Chondrocyte (in vitro differentiated cells): ENCODE data around the gene RPL13A. TPM values are rescaled to one million over a fixed set of nuclear protein-coding genes. Genes with fewer than 3 reads are reported as not detected.

ENCODE experiments used
- DNase-seq: peaks from one replicate; pipeline ENCODE4 v3.0.0; 2021; ENCODE audit warnings: mixed read lengths, low spot score
- H3K27ac Mint-ChIP-seq: one replicate; pipeline ENCODE4 v1.8.0; 2021; ENCODE audit warnings: mild to moderate bottlenecking, moderate library complexity, mixed read lengths; ENCODE audit not compliant: unreplicated experiment
- H3K27me3 Mint-ChIP-seq: 2 replicates; pipeline ENCODE4 v1.8.0; 2021; ENCODE audit warnings: low read depth, mixed read lengths
- H3K36me3 Mint-ChIP-seq: 2 replicates; pipeline ENCODE4 v1.8.0; 2021; ENCODE audit warnings: low read depth, mixed read lengths
- H3K4me1 Mint-ChIP-seq: 2 replicates; pipeline ENCODE4 v1.8.0; 2021; ENCODE audit warnings: low read depth, mild to moderate bottlenecking, mixed read lengths
- H3K4me3 Mint-ChIP-seq: one replicate; pipeline ENCODE4 v1.8.0; 2021; ENCODE audit warnings: mild to moderate bottlenecking, moderate library complexity, mixed read lengths; ENCODE audit not compliant: unreplicated experiment
- H3K9me3 Mint-ChIP-seq: 2 replicates; pipeline ENCODE4 v1.8.0; 2021; ENCODE audit warnings: low read depth, mixed read lengths
- CTCF ChIP-seq: fragments of 200-600 bp; sonication (generic); IDR thresholded peaks from 2 replicates; pipeline ENCODE4 v1.5.0; 2021; ENCODE audit warnings: antibody characterized with exemption, mild to moderate bottlenecking, moderate library complexity
- total RNA-seq: library from RNA; stranded (reverse); gene quantifications from 3 replicates; pipeline ENCODE4 v1.2.1, GENCODE V29; 2021

RPL13A gene
- total RNA-seq, 1 donor from 2014 or later = 1,602 TPM

DNA sequence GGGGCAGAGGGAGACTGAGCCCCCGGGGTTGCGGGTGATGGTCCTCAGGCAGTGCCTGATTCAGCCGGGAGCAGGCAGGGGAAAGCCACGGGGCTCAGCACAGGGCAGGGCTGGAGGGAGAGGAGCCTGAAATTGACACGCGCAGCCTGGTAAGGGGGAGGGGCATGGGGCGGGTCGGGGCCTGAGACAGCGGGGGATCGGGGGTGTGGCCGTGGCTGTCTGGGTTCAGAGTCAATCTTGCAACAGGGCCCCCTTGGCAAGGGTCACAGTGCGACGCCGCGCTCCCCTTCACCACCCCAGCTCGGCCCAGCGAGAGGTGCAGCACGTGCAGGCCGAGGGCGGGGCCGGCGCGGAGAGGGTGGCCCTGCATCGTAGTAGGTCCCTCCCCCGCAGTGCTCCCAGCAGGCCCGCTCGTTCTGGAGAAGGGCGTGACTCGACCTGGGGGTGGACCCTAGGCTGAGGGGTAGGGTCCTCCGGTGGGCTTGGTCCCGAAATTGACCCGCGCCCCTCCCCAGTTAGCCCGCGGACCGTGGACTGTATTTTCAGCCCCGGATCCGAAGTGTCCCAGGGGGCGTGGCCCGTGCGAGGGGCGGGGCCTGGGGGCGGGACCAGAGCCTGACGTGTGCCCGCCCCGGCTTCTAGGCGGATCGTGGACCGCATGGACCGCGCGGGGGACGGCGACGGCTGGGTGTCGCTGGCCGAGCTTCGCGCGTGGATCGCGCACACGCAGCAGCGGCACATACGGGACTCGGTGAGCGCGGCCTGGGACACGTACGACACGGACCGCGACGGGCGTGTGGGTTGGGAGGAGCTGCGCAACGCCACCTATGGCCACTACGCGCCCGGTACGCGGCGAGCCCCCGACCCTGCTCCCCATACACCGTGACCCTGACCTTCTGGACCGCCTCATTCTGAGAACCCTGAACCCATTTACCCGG, 46.4 kb downstream of the RPL13A start:
- TF ChIP-seq CTCF = peak; percentile 54
- no peaks in the 10 kb centered on the region for H3K27me3 Mint-ChIP-seq
- peaks cover 29% of the 10 kb centered on the region for H3K36me3 Mint-ChIP-seq
- DNase-seq = peak; percentile 93
- peak overlapping the region; percentile 68 for H3K4me3 Mint-ChIP-seq
- H3K9me3 Mint-ChIP-seq = no peaks in the 10 kb centered on the region
- peaks cover 48% of the 10 kb centered on the region for H3K4me1 Mint-ChIP-seq
- peak overlapping the region; percentile 71 for H3K27ac Mint-ChIP-seq

DNA sequence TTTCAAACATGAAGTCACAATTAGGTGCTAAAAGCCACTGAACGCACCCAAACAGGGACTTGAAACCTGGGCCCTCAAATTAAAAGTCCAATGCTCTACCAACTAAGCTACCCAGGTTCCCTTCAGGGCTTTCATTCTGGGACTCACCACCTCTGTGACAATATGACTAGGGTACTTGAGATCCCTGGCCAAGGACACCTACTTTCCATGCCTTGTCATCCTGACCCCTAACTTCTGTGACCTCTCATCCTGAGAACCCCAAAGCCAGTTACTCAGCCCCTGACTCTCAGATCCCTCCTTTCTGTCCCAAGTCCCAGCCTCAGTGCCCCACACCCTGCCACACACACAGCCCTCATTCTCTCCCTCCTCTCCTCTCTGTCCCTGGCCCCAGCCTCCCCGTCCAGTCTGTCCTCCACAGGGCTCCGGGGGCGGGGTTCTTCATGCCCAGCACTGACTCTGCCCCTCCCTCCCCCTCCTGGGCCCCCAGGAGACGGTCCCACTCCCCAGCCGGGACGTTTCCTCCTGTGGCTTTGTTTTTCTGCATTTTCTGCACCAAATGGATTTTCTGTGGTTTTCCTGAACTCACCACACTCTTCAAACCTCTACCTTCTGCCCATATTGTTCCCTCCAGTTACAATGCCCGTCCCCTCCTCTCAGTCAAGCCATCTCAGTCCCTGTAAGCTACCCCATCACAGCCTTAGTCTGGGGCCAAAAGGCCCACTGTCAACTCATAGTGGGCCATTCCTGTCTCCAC, 47.4 kb downstream of the RPL13A start:
- TF ChIP-seq CTCF = no peak
- Mint-ChIP-seq H3K36me3 (peaks cover 31% of the 10 kb centered on the region), H3K27ac (peak overlapping the region; percentile 42), H3K27me3 (no peaks in the 10 kb centered on the region), H3K4me3 (peak overlapping the region; percentile 47), H3K9me3 (no peaks in the 10 kb centered on the region), H3K4me1 (peaks cover 40% of the 10 kb centered on the region)
- DNase-seq = no peak

DNA sequence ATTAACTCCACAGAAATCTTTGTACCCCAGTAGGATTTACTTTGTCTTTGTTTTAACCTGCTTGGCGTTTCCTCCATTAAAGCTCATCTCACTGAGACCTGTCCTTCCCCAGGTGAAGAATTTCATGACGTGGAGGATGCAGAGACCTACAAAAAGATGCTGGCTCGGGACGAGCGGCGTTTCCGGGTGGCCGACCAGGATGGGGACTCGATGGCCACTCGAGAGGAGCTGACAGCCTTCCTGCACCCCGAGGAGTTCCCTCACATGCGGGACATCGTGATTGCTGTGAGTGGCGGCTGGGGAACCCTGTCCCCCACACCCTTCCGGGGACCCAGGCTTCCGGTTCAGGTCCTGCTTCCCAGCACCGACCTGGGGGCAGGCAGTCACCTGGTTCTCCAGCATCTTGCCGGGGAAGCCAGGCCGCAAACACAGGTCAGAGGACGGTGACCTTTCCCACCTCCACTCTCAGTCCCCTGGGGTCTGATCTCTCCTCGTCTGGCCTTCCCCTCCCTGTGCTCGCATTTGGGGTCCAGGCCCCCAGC, 49.6 kb downstream of the RPL13A start:
- Mint-ChIP-seq H3K4me1 (peaks cover 26% of the 10 kb centered on the region), H3K4me3 (no peak overlapping the region), H3K9me3 (no peaks in the 10 kb centered on the region), H3K27ac (peak overlapping the region; percentile 51), H3K27me3 (no peaks in the 10 kb centered on the region), H3K36me3 (peaks cover 27% of the 10 kb centered on the region)
- DNase-seq = no peak
- no peak for TF ChIP-seq CTCF

DNA sequence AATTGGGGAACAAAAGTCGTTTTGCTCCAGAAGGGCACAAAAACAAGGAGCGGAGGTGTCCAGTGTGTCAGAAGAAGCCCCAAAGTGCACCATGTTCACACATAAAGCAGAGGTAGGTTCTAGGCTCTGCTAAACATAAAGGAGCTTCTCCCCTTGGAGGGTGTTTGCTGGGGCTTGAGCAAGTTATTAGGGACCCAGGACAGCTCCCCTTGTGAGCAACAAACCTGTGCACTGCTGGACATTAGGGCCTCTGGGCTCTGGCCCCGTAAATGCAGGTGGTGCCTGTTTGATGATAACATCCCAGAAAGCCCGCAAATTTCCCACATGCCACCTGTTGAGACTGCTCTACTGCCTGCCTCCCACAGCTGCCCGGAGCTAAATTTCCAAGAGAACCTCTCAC, 51.2 kb downstream of the RPL13A start:
- no peak for DNase-seq
- Mint-ChIP-seq H3K4me1 (peaks cover 11% of the 10 kb centered on the region), H3K4me3 (no peak overlapping the region), H3K27ac (no peak overlapping the region), H3K9me3 (no peaks in the 10 kb centered on the region), H3K36me3 (peaks cover 30% of the 10 kb centered on the region), H3K27me3 (no peaks in the 10 kb centered on the region)
- no peak for TF ChIP-seq CTCF
